Upper lobe of left lung (tissue), 4 donors: ENCODE data around the gene GRK5.

Source experiments
- POLR2AphosphoS5 ChIP-seq, 2 donors: sonication (generic); formaldehyde crosslinking; IDR thresholded peaks; one replicate each; pipeline ENCODE4 v1.5.1; 2017; ENCODE audit warnings: antibody characterized with exemption in 2 of 2
- TF ChIP-seq, protein P1 (sequence below), 6 experiments: fragments of 450-650 bp in 4 of 6; fragments of 200-600 bp in 2 of 6; sonication (generic) in 2 of 6; IDR thresholded peaks; one replicate each; pipeline ENCODE4 v1.5.1; 2016 to 2019; ENCODE audit warnings: antibody characterized with exemption in 6 of 6

- TF ChIP-seq, protein P1, sequence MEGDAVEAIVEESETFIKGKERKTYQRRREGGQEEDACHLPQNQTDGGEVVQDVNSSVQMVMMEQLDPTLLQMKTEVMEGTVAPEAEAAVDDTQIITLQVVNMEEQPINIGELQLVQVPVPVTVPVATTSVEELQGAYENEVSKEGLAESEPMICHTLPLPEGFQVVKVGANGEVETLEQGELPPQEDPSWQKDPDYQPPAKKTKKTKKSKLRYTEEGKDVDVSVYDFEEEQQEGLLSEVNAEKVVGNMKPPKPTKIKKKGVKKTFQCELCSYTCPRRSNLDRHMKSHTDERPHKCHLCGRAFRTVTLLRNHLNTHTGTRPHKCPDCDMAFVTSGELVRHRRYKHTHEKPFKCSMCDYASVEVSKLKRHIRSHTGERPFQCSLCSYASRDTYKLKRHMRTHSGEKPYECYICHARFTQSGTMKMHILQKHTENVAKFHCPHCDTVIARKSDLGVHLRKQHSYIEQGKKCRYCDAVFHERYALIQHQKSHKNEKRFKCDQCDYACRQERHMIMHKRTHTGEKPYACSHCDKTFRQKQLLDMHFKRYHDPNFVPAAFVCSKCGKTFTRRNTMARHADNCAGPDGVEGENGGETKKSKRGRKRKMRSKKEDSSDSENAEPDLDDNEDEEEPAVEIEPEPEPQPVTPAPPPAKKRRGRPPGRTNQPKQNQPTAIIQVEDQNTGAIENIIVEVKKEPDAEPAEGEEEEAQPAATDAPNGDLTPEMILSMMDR (IDR thresholded peaks at IDR 0.05) = no peak
- no peak for TF ChIP-seq POLR2AphosphoS5 (IDR thresholded peaks at IDR 0.05)
Measured at GRCh38 chr10:119429771-119430170, 222.4 kb downstream of the GRK5 start.
